Neural progenitor cell (in vitro differentiated cells): ENCODE measurements around the gene ENAH.

Experiments
- EZH2 ChIP-seq: fragments of 200-600 bp; sonication (generic); IDR thresholded peaks from 2 replicates; pipeline ENCODE4 v1.6.1; 2017; ENCODE audit warnings: antibody characterized with exemption, mild to moderate bottlenecking, moderate library complexity
- EZH2phosphoT487 ChIP-seq: fragments of 200-600 bp; sonication (generic); IDR thresholded peaks from 2 replicates; pipeline ENCODE4 v1.6.1; 2017; ENCODE audit warnings: antibody characterized with exemption
- TF ChIP-seq, protein P1 (sequence below): fragments of 200-600 bp; sonication (generic); IDR thresholded peaks from 2 replicates; pipeline ENCODE4 v1.5.1; 2017; ENCODE audit warnings: antibody characterized with exemption, mild to moderate bottlenecking

DNA sequence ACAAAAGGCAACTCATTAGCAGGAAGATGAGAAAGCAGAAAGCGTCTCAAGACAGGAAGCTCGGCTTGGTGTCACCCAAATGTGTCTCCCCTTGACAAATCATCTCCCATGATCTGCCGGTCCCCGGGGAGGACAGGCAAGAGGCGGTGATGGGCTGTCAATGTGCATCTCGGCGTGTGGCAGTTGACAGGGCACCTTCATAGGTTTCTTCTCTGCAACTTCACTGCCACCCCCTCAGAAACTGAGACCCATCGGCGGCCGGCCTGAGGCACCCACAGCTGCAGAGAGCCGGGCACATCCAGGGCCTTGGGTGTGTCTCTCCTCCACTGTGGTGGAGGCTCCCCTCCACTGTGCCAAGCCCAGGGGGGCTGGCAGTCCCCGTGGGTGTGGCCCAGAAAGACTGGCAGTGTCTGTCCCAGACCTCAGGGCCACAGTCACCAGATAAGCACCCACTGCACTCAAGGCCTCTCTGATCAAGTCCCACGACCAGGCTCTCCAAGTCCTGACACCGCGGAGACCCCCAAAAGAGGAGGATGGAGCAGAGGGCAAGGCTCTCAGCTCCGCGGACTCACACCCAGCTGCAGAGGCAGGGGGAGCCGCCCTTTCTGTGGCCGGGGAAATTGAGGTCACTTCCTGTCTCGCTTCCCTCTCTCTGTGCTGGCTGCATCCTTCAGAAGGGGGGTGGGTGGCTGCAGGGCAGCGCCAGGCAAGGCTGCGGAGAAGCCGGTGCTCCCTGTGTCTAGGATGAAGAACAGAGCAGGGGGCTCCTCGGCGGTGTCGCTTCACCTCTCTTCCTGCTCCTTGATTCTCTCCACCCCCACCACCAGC, 185.5 kb downstream of the ENAH start:
- TF ChIP-seq, protein P1, sequence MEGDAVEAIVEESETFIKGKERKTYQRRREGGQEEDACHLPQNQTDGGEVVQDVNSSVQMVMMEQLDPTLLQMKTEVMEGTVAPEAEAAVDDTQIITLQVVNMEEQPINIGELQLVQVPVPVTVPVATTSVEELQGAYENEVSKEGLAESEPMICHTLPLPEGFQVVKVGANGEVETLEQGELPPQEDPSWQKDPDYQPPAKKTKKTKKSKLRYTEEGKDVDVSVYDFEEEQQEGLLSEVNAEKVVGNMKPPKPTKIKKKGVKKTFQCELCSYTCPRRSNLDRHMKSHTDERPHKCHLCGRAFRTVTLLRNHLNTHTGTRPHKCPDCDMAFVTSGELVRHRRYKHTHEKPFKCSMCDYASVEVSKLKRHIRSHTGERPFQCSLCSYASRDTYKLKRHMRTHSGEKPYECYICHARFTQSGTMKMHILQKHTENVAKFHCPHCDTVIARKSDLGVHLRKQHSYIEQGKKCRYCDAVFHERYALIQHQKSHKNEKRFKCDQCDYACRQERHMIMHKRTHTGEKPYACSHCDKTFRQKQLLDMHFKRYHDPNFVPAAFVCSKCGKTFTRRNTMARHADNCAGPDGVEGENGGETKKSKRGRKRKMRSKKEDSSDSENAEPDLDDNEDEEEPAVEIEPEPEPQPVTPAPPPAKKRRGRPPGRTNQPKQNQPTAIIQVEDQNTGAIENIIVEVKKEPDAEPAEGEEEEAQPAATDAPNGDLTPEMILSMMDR: no peak
- TF ChIP-seq EZH2 (no peak), EZH2phosphoT487 (no peak)
